HepG2 (cell line): ENCODE data around the gene MRE11. TPM values are rescaled to one million over a fixed set of nuclear protein-coding genes. Genes with fewer than 3 reads are reported as not detected.
A peak's percentile ranks its signal among the peaks of the same experiment; 100 is the strongest.

ENCODE experiments used
- ATF4 ChIP-seq, 2 experiments: fragments of 450-650 bp in 1 of 2; sonication (generic) in 1 of 2; formaldehyde crosslinking; IDR thresholded peaks; 2 replicates each; pipeline versions ENCODE4 v1.5.0 to v1.8.0; 2020 to 2022; ENCODE audit warnings: mild to moderate bottlenecking in 1 of 2, missing genetic modification reagents in 1 of 2
- CEBPB ChIP-seq: IDR thresholded peaks from 2 replicates; pipeline ENCODE4 v1.6.1; 2011; ENCODE audit warnings: low read depth, low read length, improper control_type of control experiment, borderline replicate concordance
- CREB3 ChIP-seq: sonication (generic); formaldehyde crosslinking; IDR thresholded peaks from 2 replicates; pipeline ENCODE4 v1.5.0; 2020; ENCODE audit warnings: missing genetic modification reagents
- ETV5 ChIP-seq: IDR thresholded peaks from 2 replicates; pipeline ENCODE4 v1.6.1; 2018; ENCODE audit warnings: missing biosample characterization, missing genetic modification reagents, inconsistent platforms, borderline replicate concordance
- FOXA1 ChIP-seq, 2 experiments: fragments of 450-650 bp in 1 of 2; sonication (generic) in 1 of 2; formaldehyde crosslinking in 1 of 2; IDR thresholded peaks; 2 replicates each; pipeline versions ENCODE4 v1.4.0 to v1.6.1; 2016 to 2020; ENCODE audit warnings: missing genetic modification reagents in 1 of 2
- GATAD2A ChIP-seq: IDR thresholded peaks from 2 replicates; pipeline ENCODE4 v1.6.1; 2016
- ISX ChIP-seq: sonication (generic); formaldehyde crosslinking; conservative IDR thresholded peaks from 2 replicates; pipeline ENCODE4 v1.5.0; 2020; ENCODE audit warnings: missing genetic modification reagents
- MAFF ChIP-seq: IDR thresholded peaks from 2 replicates; pipeline ENCODE4 v1.6.1; 2011; ENCODE audit warnings: low read depth, low read length, improper control_type of control experiment
- MTA3 ChIP-seq: sonication (generic); formaldehyde crosslinking; IDR thresholded peaks from 2 replicates; pipeline ENCODE4 v1.4.0; 2020; ENCODE audit warnings: missing genetic modification reagents
- NCOA2 ChIP-seq: sonication (generic); formaldehyde crosslinking; IDR thresholded peaks from 2 replicates; pipeline ENCODE4 v1.8.0; 2022; ENCODE audit warnings: inconsistent platforms
- NR2F6 ChIP-seq, 2 experiments: IDR thresholded peaks; 2 replicates each; pipeline ENCODE4 v1.6.1; 2016; ENCODE audit warnings: antibody characterized with exemption in 1 of 2, mild to moderate bottlenecking in 1 of 2
- REL ChIP-seq: sonication (generic); formaldehyde crosslinking; conservative IDR thresholded peaks from 2 replicates; pipeline ENCODE4 v1.8.0; 2022; ENCODE audit warnings: mild to moderate bottlenecking, missing genetic modification reagents, moderate library complexity
- RXRB ChIP-seq: IDR thresholded peaks from 2 replicates; pipeline ENCODE4 v1.6.1; 2016; ENCODE audit warnings: borderline replicate concordance, missing genetic modification reagents, missing compliant biosample characterization
- SCMH1 ChIP-seq: sonication (generic); formaldehyde crosslinking; IDR thresholded peaks from 2 replicates; pipeline ENCODE4 v1.9.0; 2021; ENCODE audit warnings: missing genetic modification reagents, mild to moderate bottlenecking, borderline replicate concordance
- SKI ChIP-seq: fragments of 450-650 bp; IDR thresholded peaks from one replicate; pipeline ENCODE4 v1.6.1; 2018; ENCODE audit warnings: mild to moderate bottlenecking; ENCODE audit not compliant: partially characterized antibody
- SOX13 ChIP-seq, 3 experiments: fragments of 450-650 bp in 1 of 3; sonication (generic) in 1 of 3; formaldehyde crosslinking in 1 of 3; IDR thresholded peaks in 2 of 3; conservative IDR thresholded peaks in 1 of 3; 2 replicates each; pipeline versions ENCODE4 v1.5.0 to v1.6.1; 2016 to 2020; ENCODE audit warnings: antibody characterized with exemption in 1 of 3, mild to moderate bottlenecking in 1 of 3, missing compliant biosample characterization in 1 of 3, missing genetic modification reagents in 1 of 3, moderate library complexity in 1 of 3
- SOX5 ChIP-seq: IDR thresholded peaks from 2 replicates; pipeline ENCODE4 v1.6.1; 2016; ENCODE audit warnings: borderline replicate concordance
- ZEB1 ChIP-seq: IDR thresholded peaks from 2 replicates; pipeline ENCODE4 v1.6.1; 2012; ENCODE audit warnings: mild to moderate bottlenecking, low read depth, inconsistent platforms; ENCODE audit not compliant: insufficient replicate concordance
- ZNF205 ChIP-seq: IDR thresholded peaks from 2 replicates; pipeline ENCODE4 v1.6.1; 2018; ENCODE audit warnings: missing biosample characterization, missing genetic modification reagents
- ZNF225 ChIP-seq: sonication (generic); formaldehyde crosslinking; IDR thresholded peaks from 2 replicates; pipeline ENCODE4 v1.4.0; 2020; ENCODE audit warnings: mild to moderate bottlenecking, missing genetic modification reagents
- ZNF326 ChIP-seq: sonication (generic); formaldehyde crosslinking; IDR thresholded peaks from 2 replicates; pipeline ENCODE4 v1.4.0; 2020; ENCODE audit warnings: missing genetic modification reagents, borderline replicate concordance
- ZNF33A ChIP-seq: sonication (generic); formaldehyde crosslinking; IDR thresholded peaks from 2 replicates; pipeline ENCODE4 v1.5.1; 2020; ENCODE audit warnings: missing genetic modification reagents, mild to moderate bottlenecking, moderate library complexity, borderline replicate concordance
- ZNF512B ChIP-seq: sonication (generic); formaldehyde crosslinking; IDR thresholded peaks from 2 replicates; pipeline ENCODE4 v1.5.1; 2020; ENCODE audit warnings: missing genetic modification reagents, mild to moderate bottlenecking, borderline replicate concordance
- ZNF557 ChIP-seq: sonication (generic); formaldehyde crosslinking; IDR thresholded peaks from 2 replicates; pipeline ENCODE4 v1.4.0; 2020; ENCODE audit warnings: missing genetic modification reagents
- ZNF569 ChIP-seq: sonication (generic); formaldehyde crosslinking; IDR thresholded peaks from 2 replicates; pipeline ENCODE4 v1.5.0; 2020; ENCODE audit warnings: mild to moderate bottlenecking, missing genetic modification reagents, moderate library complexity, borderline replicate concordance
- ZNF772 ChIP-seq: sonication (generic); formaldehyde crosslinking; IDR thresholded peaks from 2 replicates; pipeline ENCODE4 v1.5.0; 2020; ENCODE audit warnings: mild to moderate bottlenecking, missing genetic modification reagents
- ZNF788 ChIP-seq: sonication (generic); formaldehyde crosslinking; IDR thresholded peaks from 2 replicates; pipeline ENCODE4 v1.5.0; 2020; ENCODE audit warnings: mild to moderate bottlenecking, missing genetic modification reagents, borderline replicate concordance
- polyA plus RNA-seq, 8 experiments: library from polyadenylated mRNA; depleted of rRNA in 3 of 8; stranded (reverse) in 7 of 8; unstranded in 1 of 8; fragments of >200 nt; fragmentation: Illumina TruSeq in 4 of 8; extraction: Trizol in 4 of 8; gene quantifications; 2 replicates each; pipeline versions ENCODE4 v1.2.1 to v1.2.3, GENCODE V29; 2011 to 2016; ENCODE audit warnings: low read depth in 4 of 8, missing spikeins in 1 of 8, mixed read lengths in 1 of 8; ENCODE audit not compliant: insufficient read depth in 1 of 8
- total RNA-seq, 5 experiments: library from RNA; depleted of rRNA; stranded (reverse); fragments of >200 nt; fragmentation: Illumina TruSeq; extraction: Trizol; gene quantifications; 2 replicates each; pipeline ENCODE4 v1.2.3, GENCODE V29; 2016; ENCODE audit warnings: low read depth in 1 of 5

The MRE11 gene
- total and polyA plus RNA-seq, 2 of the 13 experiments (the other 11 are each of a cell fraction or from before 2014, with no cell fraction given), result 7.2 to 37.3 TPM

GRCh38 chr11:94402355-94402754, 91.3 kb downstream of the MRE11 start (continued):
- TF ChIP-seq ZNF512B (no peak), SKI (peak; percentile 23), CEBPB (peak; percentile 22; the same call in 1 of the 2 replicates), SOX5 (CRISPR knock-in tag) (peak; percentile 77; the same call in 1 of the 2 replicates), ISX (CRISPR knock-in tag) (no peak), MTA3 (no peak), ZNF326 (CRISPR knock-in tag) (no peak), ZNF788 (no peak), ZNF205 (CRISPR knock-in tag) (no peak), ZNF772 (CRISPR knock-in tag) (no peak), REL (CRISPR knock-in tag) (no peak), ATF4 (CRISPR knock-in tag; IDR thresholded peaks at IDR 0.05) (peak in 1 of 2 experiments; percentile 82; a peak in 2 of 4 replicates), GATAD2A (peak; percentile 76), ZNF569 (CRISPR knock-in tag) (no peak), SCMH1 (CRISPR knock-in tag) (no peak), CREB3 (no peak), MAFF (no peak), NR2F6 (IDR thresholded peaks at IDR 0.05) (no peak; the same call in 1 of the 2 replicates), NR2F6 (CRISPR knock-in tag; IDR thresholded peaks at IDR 0.05) (peak; percentile 60; the same call in 1 of the 2 replicates), SOX13 (IDR thresholded peaks at IDR 0.05) (no peak), SOX13 (CRISPR knock-in tag; conservative IDR thresholded peaks at IDR 0.05 in 1 of 2, IDR thresholded peaks at IDR 0.05 in 1 of 2) (peak in 1 of 2 experiments; percentile 70; a peak in 2 of 4 replicates), ZNF33A (CRISPR knock-in tag) (no peak), ETV5 (CRISPR knock-in tag) (peak; percentile 77; the same call in 1 of the 2 replicates), FOXA1 (IDR thresholded peaks at IDR 0.05) (no peak), FOXA1 (CRISPR knock-in tag; IDR thresholded peaks at IDR 0.05) (peak; percentile 47), NCOA2 (CRISPR knock-in tag) (0 out of 2 replicates have a peak, but pooled peaks have one; percentile 37), ZEB1 (no peak), ZNF225 (CRISPR knock-in tag) (no peak), ZNF557 (CRISPR knock-in tag) (no peak), RXRB (CRISPR knock-in tag) (peak; percentile 37; the same call in 1 of the 2 replicates)
